Stimulated activated CD4-positive, alpha-beta T cell treated with anti-CD3 and anti-CD28 coated beads, Interleukin-12 subunit alpha, Interleukin-12 subunit beta, amount 100 ng/mL, for 48 hours (primary cell): ENCODE results near the gene THSD4.

ENCODE experiments used
- DNase-seq, 3 donors: peaks; one replicate each; pipeline ENCODE4 v3.0.0-alpha.2; 2020; ENCODE audit warnings: low read depth in 2 of 3, low spot score in 1 of 3

The THSD4 gene

GRCh38 chr15:71791975-71792374 is 676.7 kb downstream of the THSD4 start:
- DNase-seq = no peak

- DNase-seq = no peak
Measured at GRCh38 chr15:71792521-71792920, 677.2 kb downstream of the THSD4 start.

- DNase-seq = no peak
Measured at GRCh38 chr15:71798641-71799040, 683.4 kb downstream of the THSD4 start.

GRCh38 chr15:71800190-71800589 is 684.9 kb downstream of the THSD4 start:
- no peak for DNase-seq

- DNase-seq = peak in 1 of 3 donors; percentile 41
Measured at GRCh38 chr15:71800835-71801745, 685.8 kb downstream of the THSD4 start.

GRCh38 chr15:71801935-71802655 is 686.8 kb downstream of the THSD4 start:
- no peak for DNase-seq

- peak; percentile 15 to 33 (median 19) for DNase-seq
Measured at GRCh38 chr15:71802770-71803169, 687.5 kb downstream of the THSD4 start.

- no peak for DNase-seq
Measured at GRCh38 chr15:71804226-71804625, 689.0 kb downstream of the THSD4 start.

GRCh38 chr15:71804695-71805470 is 689.6 kb downstream of the THSD4 start:
- DNase-seq = no peak

- no peak for DNase-seq
Measured at GRCh38 chr15:71806452-71806931, 691.2 kb downstream of the THSD4 start.

- DNase-seq = no peak
Measured at GRCh38 chr15:71807125-71807629, 691.9 kb downstream of the THSD4 start.

- DNase-seq = no peak
Measured at GRCh38 chr15:71807691-71808091, 692.4 kb downstream of the THSD4 start.

GRCh38 chr15:71808311-71809020 is 693.2 kb downstream of the THSD4 start:
- DNase-seq = no peak

- no peak for DNase-seq
Measured at GRCh38 chr15:71809346-71809745, 694.1 kb downstream of the THSD4 start.

- no peak for DNase-seq
Measured at GRCh38 chr15:71810256-71811035, 695.2 kb downstream of the THSD4 start, which contains the start of gene NR2E3. NR2E3 (plus strand) TSS chr15:71810554; CDS start chr15:71810744, 190 bp downstream.

- DNase-seq = no peak
Measured at GRCh38 chr15:71811036-71811736, 695.9 kb downstream of the THSD4 start.

- no peak for DNase-seq
Measured at GRCh38 chr15:71811752-71812735, 696.8 kb downstream of the THSD4 start.
